CD4-positive, alpha-beta memory T cell (primary cell): Measurements from ENCODE around the gene SLC1A1. TPM values are rescaled to one million over a fixed set of nuclear protein-coding genes. Genes with fewer than 3 reads are reported as not detected.

Source experiments
- CTCF ChIA-PET: fragments of 350-600 bp; sonication (Branson Sonifier 250); formaldehyde crosslinking; loops from one replicate; lab custom pipeline; 2021; ENCODE audit warnings: inconsistent platforms; ENCODE audit not compliant: partially characterized antibody; lab: Charles Lee
- POLR2A ChIA-PET: fragments of 350-600 bp; sonication (Branson Sonifier 250); formaldehyde crosslinking; loops from one replicate; lab custom pipeline; 2021; ENCODE audit not compliant: partially characterized antibody; lab: Charles Lee
- DNase-seq, 5 donors: peaks; one replicate each; pipeline versions ENCODE4 v3.0.0 to v3.0.0-alpha.2; 2020 to 2022; ENCODE audit warnings: mixed read lengths in 1 of 5
- H3K27ac ChIP-seq: one replicate; pipeline ENCODE4 v1.7.0; 2013; ENCODE audit warnings: low read depth, low read length
- H3K27me3 ChIP-seq: 2 replicates; pipeline ENCODE4 v1.7.0; 2013; ENCODE audit warnings: mild to moderate bottlenecking, low read length, moderate library complexity; ENCODE audit not compliant: insufficient read depth
- H3K36me3 ChIP-seq: 2 replicates; pipeline ENCODE4 v1.7.0; 2013; ENCODE audit warnings: mild to moderate bottlenecking, low read length, moderate library complexity; ENCODE audit not compliant: insufficient read depth
- H3K4me1 ChIP-seq: 2 replicates; pipeline ENCODE4 v1.7.0; 2013; ENCODE audit warnings: mild to moderate bottlenecking, low read length, moderate library complexity; ENCODE audit not compliant: insufficient read depth
- H3K4me3 ChIP-seq, 2 donors: one replicate each; pipeline ENCODE4 v1.7.0; 2013; ENCODE audit warnings: low read length in 2 of 2, mild to moderate bottlenecking in 1 of 2
- H3K9me3 ChIP-seq, 2 donors: one replicate each; pipeline ENCODE4 v1.7.0; 2013; ENCODE audit warnings: low read length in 2 of 2, control low read depth in 1 of 2; ENCODE audit not compliant: control insufficient read depth in 1 of 2
- H3K27ac Mint-ChIP-seq, 7 donors: one replicate each; pipeline ENCODE4 v1.8.0; 2020 to 2021; ENCODE audit warnings: mixed read lengths in 7 of 7, mild to moderate bottlenecking in 6 of 7, inconsistent platforms in 3 of 7, moderate library complexity in 3 of 7
- H3K27me3 Mint-ChIP-seq, 2 donors: one replicate each; pipeline ENCODE4 v1.8.0; 2020 to 2021; ENCODE audit warnings: mixed read lengths in 2 of 2
- H3K36me3 Mint-ChIP-seq, 2 donors: one replicate each; pipeline ENCODE4 v1.8.0; 2020 to 2021; ENCODE audit warnings: mixed read lengths in 2 of 2, inconsistent platforms in 1 of 2, mild to moderate bottlenecking in 1 of 2
- H3K4me1 Mint-ChIP-seq, 4 donors: one replicate each; pipeline ENCODE4 v1.8.0; 2020 to 2021; ENCODE audit warnings: mixed read lengths in 4 of 4, mild to moderate bottlenecking in 1 of 4
- H3K4me3 Mint-ChIP-seq, 8 donors: one replicate each; pipeline ENCODE4 v1.8.0; 2020 to 2021; ENCODE audit warnings: mixed read lengths in 8 of 8, mild to moderate bottlenecking in 7 of 8, moderate library complexity in 6 of 8, inconsistent platforms in 3 of 8
- H3K9me3 Mint-ChIP-seq, 8 donors: one replicate each; pipeline ENCODE4 v1.8.0; 2020 to 2021; ENCODE audit warnings: mixed read lengths in 8 of 8, mild to moderate bottlenecking in 5 of 8, inconsistent platforms in 3 of 8, moderate library complexity in 1 of 8
- intact Hi-C: fragments of 100-400 bp; cut with micrococcal nuclease; formaldehyde crosslinking; loops from one replicate; pipeline ENCODE4 v1.15.1; 2023
- polyA plus RNA-seq, 2 donors: library from polyadenylated mRNA; unstranded; fragments of 300-500 nt; fragmentation: Illumina TruSeq; gene quantifications; one replicate each; pipeline ENCODE4 v1.2.3, GENCODE V29; 2021
- total RNA-seq, 2 experiments: library from RNA; stranded (reverse); gene quantifications; one replicate each; pipeline ENCODE4 v1.2.3, GENCODE V29; 2021

Gene SLC1A1
- total and polyA plus RNA-seq, 4 experiments from 2014 or later: 0.25 to 1.00 (median 0.52) TPM; not detected in 1

GRCh38 chr9:4620881-4621555, 130.8 kb downstream of the SLC1A1 start:
- H3K27ac Mint-ChIP-seq: peak overlapping the region in 1 of 7 donors; percentile 8
- H3K9me3 ChIP-seq: no peaks in the 10 kb centered on the region
- no peaks in the 10 kb centered on the region for H3K9me3 Mint-ChIP-seq
- H3K36me3 Mint-ChIP-seq: no peaks in the 10 kb centered on the region
- DNase-seq: no peak
- no peak overlapping the region for H3K27ac ChIP-seq
- H3K4me1 Mint-ChIP-seq: peaks cover 15 to 30% (median 22%) of the 10 kb centered on the region in 4 donors
- no peak overlapping the region for H3K4me3 ChIP-seq
- no peaks in the 10 kb centered on the region for H3K27me3 ChIP-seq
- H3K36me3 ChIP-seq: no peaks in the 10 kb centered on the region
- no peak overlapping the region for H3K4me3 Mint-ChIP-seq
- H3K4me1 ChIP-seq: peaks cover 16% of the 10 kb centered on the region
- H3K27me3 Mint-ChIP-seq: no peaks in the 10 kb centered on the region
- ChIA-PET CTCF (interaction anchor here (0.6 to 2.3 kb wide), 5 partner anchors 11 to 121 kb away, joined by 3 to 8 read pairs (median 3); no protein-coding TSS in a partner anchor), POLR2A (no interaction called here)
- intact Hi-C loops: no loop called here

- Mint-ChIP-seq H3K27me3 (no peaks in the 10 kb centered on the region), H3K36me3 (no peaks in the 10 kb centered on the region), H3K4me3 (no peak overlapping the region), H3K27ac (peak overlapping the region in 2 of 7 donors; percentile 19 to 60), H3K4me1 (peaks cover 15 to 30% (median 22%) of the 10 kb centered on the region in 4 donors), H3K9me3 (no peaks in the 10 kb centered on the region)
- ChIA-PET CTCF (interaction anchor here (1.0 to 1.5 kb wide), 3 partner anchors 16 to 128 kb away, joined by 3 to 4 read pairs (median 3); no protein-coding TSS in a partner anchor), POLR2A (no interaction called here)
- Histone ChIP-seq H3K4me1 (peaks cover 16% of the 10 kb centered on the region), H3K4me3 (no peak overlapping the region), H3K36me3 (no peaks in the 10 kb centered on the region), H3K27ac (no peak overlapping the region), H3K9me3 (no peaks in the 10 kb centered on the region), H3K27me3 (no peaks in the 10 kb centered on the region)
- intact Hi-C loops: no loop called here
- no peak for DNase-seq
Measured at GRCh38 chr9:4622016-4622415, 131.7 kb downstream of the SLC1A1 start.

- H3K36me3 Mint-ChIP-seq: no peaks in the 10 kb centered on the region
- no peaks in the 10 kb centered on the region for H3K9me3 Mint-ChIP-seq
- H3K27me3 Mint-ChIP-seq: no peaks in the 10 kb centered on the region
- Histone ChIP-seq H3K27ac (no peak overlapping the region), H3K9me3 (no peaks in the 10 kb centered on the region), H3K4me3 (no peak overlapping the region), H3K4me1 (no peaks in the 10 kb centered on the region), H3K27me3 (no peaks in the 10 kb centered on the region), H3K36me3 (no peaks in the 10 kb centered on the region)
- POLR2A ChIA-PET: no interaction called here
- H3K27ac Mint-ChIP-seq: no peak overlapping the region
- peaks cover 0 to 6% (median 3%) of the 10 kb centered on the region in 4 donors for H3K4me1 Mint-ChIP-seq
- DNase-seq: no peak
- no peak overlapping the region for H3K4me3 Mint-ChIP-seq
- intact Hi-C loops: loop anchor here (10.0 kb wide), 1 partner anchor 136 kb away; the partner anchor contains the start of gene SLC1A1
- CTCF ChIA-PET: no interaction called here
Measured at GRCh38 chr9:4630836-4631235, 140.6 kb downstream of the SLC1A1 start.

Other genes with a start within 250 kb of the SLC1A1 start
- 1 to 10 TPM; 2.0 to 2.8 TPM for gene GLIS3, start 190.4 kb upstream of the SLC1A1 start, total RNA-seq
- under 1 TPM in 1 of 2 donors, not detected in 1; 0.61 TPM for gene GLIS3, start 190.4 kb upstream of the SLC1A1 start, polyA plus RNA-seq
- 10 to 100 TPM; 23.3 to 23.8 TPM for gene PLPP6, start 171.8 kb downstream of the SLC1A1 start, total RNA-seq
- gene PLPP6, start 171.8 kb downstream of the SLC1A1 start, polyA plus RNA-seq: 1 to 10 TPM; 3.2 to 6.6 TPM
- gene SPATA6L, start 176.0 kb downstream of the SLC1A1 start, total RNA-seq: 1 to 10 TPM; 1.9 to 3.4 TPM
- not detected for gene SPATA6L, start 176.0 kb downstream of the SLC1A1 start, polyA plus RNA-seq
- gene CDC37L1, start 189.1 kb downstream of the SLC1A1 start, total RNA-seq: 10 to 100 TPM; 27.2 to 27.8 TPM
- gene CDC37L1, start 189.1 kb downstream of the SLC1A1 start, polyA plus RNA-seq: 10 to 100 TPM; 15.8 to 17.8 TPM